Heart left ventricle (tissue), 16 donors: ENCODE measurements around the gene ZNF124. TPM values are rescaled to one million over a fixed set of nuclear protein-coding genes. Genes with fewer than 3 reads are reported as not detected.

Experiments used
- ATAC-seq, 4 donors: fragments of 200-7000 bp; cut with Tn5 transposase; one replicate each; pipeline ENCODE4 v1.9.1; 2020 to 2022; ENCODE audit warnings: moderate library complexity in 4 of 4, mild to moderate bottlenecking in 3 of 4, moderate number of reproducible peaks in 1 of 4
- DNase-seq, 5 donors: peaks; one replicate each; pipeline ENCODE4 v3.0.0-alpha.2; 2020
- H3K27ac ChIP-seq, 12 donors: fragments of 200-600 bp; sonication (generic) in 4 of 12; one replicate each; pipeline versions ENCODE4 v1.5.0 to v1.8.0; 2016 to 2022; ENCODE audit warnings: mild to moderate bottlenecking in 2 of 12
- H3K27me3 ChIP-seq, 9 donors: fragments of 200-600 bp; sonication (generic) in 2 of 9; one replicate each; pipeline versions ENCODE4 v1.5.1 to v1.8.0; 2016 to 2022; ENCODE audit warnings: mild to moderate bottlenecking in 3 of 9
- H3K36me3 ChIP-seq, 9 donors: fragments of 200-600 bp; sonication (generic) in 2 of 9; one replicate each; pipeline versions ENCODE4 v1.5.0 to v1.8.0; 2018 to 2022; ENCODE audit warnings: mild to moderate bottlenecking in 2 of 9
- H3K4me1 ChIP-seq, 12 donors: fragments of 200-600 bp; sonication (generic) in 4 of 12; one replicate each; pipeline versions ENCODE4 v1.5.0 to v1.8.0; 2016 to 2022; ENCODE audit warnings: mild to moderate bottlenecking in 3 of 12
- H3K4me3 ChIP-seq, 12 donors: fragments of 200-600 bp; sonication (generic) in 4 of 12; one replicate each; pipeline versions ENCODE4 v1.5.0 to v1.8.0; 2017 to 2022; ENCODE audit warnings: mild to moderate bottlenecking in 9 of 12, moderate library complexity in 4 of 12
- H3K9me3 ChIP-seq, 12 donors: fragments of 200-600 bp; sonication (generic) in 4 of 12; one replicate each; pipeline versions ENCODE4 v1.5.0 to v1.8.0; 2016 to 2022; ENCODE audit warnings: mild to moderate bottlenecking in 1 of 12
- CTCF ChIP-seq, 12 donors: fragments of 200-600 bp; sonication (generic) in 4 of 12; IDR thresholded peaks; one replicate each; pipeline versions ENCODE4 v1.5.0 to v1.8.0; 2018 to 2022; ENCODE audit warnings: antibody characterized with exemption in 12 of 12, mild to moderate bottlenecking in 5 of 12
- POLR2A ChIP-seq, 2 donors: fragments of 450-650 bp; IDR thresholded peaks; one replicate each; pipeline ENCODE4 v1.6.1; 2017; ENCODE audit warnings: antibody characterized with exemption in 2 of 2, mild to moderate bottlenecking in 2 of 2, moderate library complexity in 2 of 2
- WGBS, 4 donors: extraction: QIAGEN DNeasy Blood & Tissue Kit in 2 of 4; methylation state at CpG; one replicate each; pipeline versions ENCODE4 v1.1.5 to v1.1.7; 2013 to 2018; 5-methylcytosine and 5-hydroxymethylcytosine counted together
- intact Hi-C, 10 donors: fragments of 100-400 bp; cut with DNase I; formaldehyde crosslinking; loops; one replicate each; pipeline versions ENCODE4 v1.11.1 to v1.14.2; 2022
- microRNA-seq, 4 donors: library from miRNA; unstranded; fragments of <30 nt; microRNA quantifications; one replicate each; pipeline versions ENCODE4 to v1.2.0, GENCODE V29; 2017 to 2020
- polyA plus RNA-seq, 2 donors: library from polyadenylated mRNA; stranded (reverse); fragments of 200-250 nt; gene quantifications; one replicate each; pipeline ENCODE4 v1.2.3, GENCODE V29; 2013
- total RNA-seq, 9 donors: library from RNA; depleted of rRNA in 2 of 9; stranded (reverse); fragments of >200 nt in 2 of 9; fragmentation: NEBNext Ultra II Directional in 3 of 9; extraction: Animal tissue kit (Norgen Biotek cat#: 25700) in 3 of 9; gene quantifications; one replicate each; pipeline versions ENCODE4 v1.1.0 to v1.2.4, GENCODE V29; 2016 to 2023
- donor health status: ischemic (EF 13 %, LVEDD 7.1; RV severe dilation, severe dysfunction).
- donor health status: healthy with polysubstance abuse.
- donor health status: DM: no; HTN: yes; CAD: no.
- donor health status: DM: no; HTN: no; CAD: no.
- donor health status: ischemic (EF 25% LVEDD 6.9; RV normal size, moderate dysfunction).
- donor health status: ischemic (EF 25% LVEDD 5.7; RV mildly dilated, moderate dysfunction).
- donor health status: healthy.
- donor health status: DM: yes; HTN: yes; CAD: no.
- donor health status: ischemic (EF 35%, LVEDD 5.7; RV mildly dilated, moderate dysfunction).
- donor health status: nonischemic (EF 11% LVEDD 7.7; RV severe dilation, severe dysfunction).
- donor health status: DM: yes; HTN: yes; CAD: no.
- donor health status: PGD.
- donor health status: ischemic (EF 29% LVEDD 5.4; RV normal size, mild dysfunction).
- donor health status: nonischemic (EF 23%, LVEDD 6.1; RV moderate dilation, normal function).

Gene ZNF124
- total and polyA plus RNA-seq, 11 donors = 0.30 to 13.8 (median 9.9) TPM

GRCh38 chr1:247107694-247108093 is 64.1 kb downstream of the ZNF124 start:
- WGBS, 4 donors = 79 to 86% (median 83%) methylated on average over 7 of the region's 7 CpGs

GRCh38 chr1:247105966-247106365 is 65.9 kb downstream of the ZNF124 start:
- Histone ChIP-seq H3K27me3 (peaks cover 0 to 5% (median 0%) of the 10 kb centered on the region in 9 donors), H3K4me3 (no peak overlapping the region), H3K4me1 (peaks cover 0 to 24% (median 20%) of the 10 kb centered on the region in 12 donors), H3K9me3 (peaks cover 0 to 23% (median 8%) of the 10 kb centered on the region in 12 donors), H3K27ac (no peak overlapping the region), H3K36me3 (peaks cover 0 to 12% (median 11%) of the 10 kb centered on the region in 9 donors)
- TF ChIP-seq CTCF (IDR thresholded peaks at IDR 0.05) = no peak
- TF ChIP-seq POLR2A (IDR thresholded peaks at IDR 0.05) = no peak
- no peak for ATAC-seq
- no peak for DNase-seq
- intact Hi-C loops = loop anchor here in 3 of 10 donors (2.0 to 10.0 kb wide), 3 partner anchors 27 to 171 kb away; partner anchors contain the start of genes ZNF670 (in 2 of the 3) and AHCTF1 (in 1 of the 3)
- WGBS, 4 donors = 89 to 94% (median 92%) methylated on average over 15 of the region's 15 CpGs

More at GRCh38 chr1:247107694-247108093, 64.1 kb downstream of the ZNF124 start:
- DNase-seq = no peak
- Histone ChIP-seq H3K4me3 (no peak overlapping the region), H3K27ac (no peak overlapping the region), H3K36me3 (no peaks in the 10 kb centered on the region), H3K27me3 (peaks cover 0 to 16% (median 0%) of the 10 kb centered on the region in 9 donors), H3K4me1 (peaks cover 0 to 34% (median 23%) of the 10 kb centered on the region in 12 donors), H3K9me3 (peaks cover 0 to 6% (median 0%) of the 10 kb centered on the region in 12 donors)
- intact Hi-C loops = loop anchor here in 2 of 10 donors (10.0 kb wide), 2 partner anchors 107 to 173 kb away; partner anchors contain the start of gene AHCTF1 (in 1 of the 2)
- ATAC-seq = no peak
- TF ChIP-seq POLR2A (IDR thresholded peaks at IDR 0.05) = no peak
- TF ChIP-seq CTCF (IDR thresholded peaks at IDR 0.05) = no peak

Small RNAs within 50 kb of the gene (microRNA-seq; reads per million reads assigned to microRNA genes)
- 0 reads per million in 4 donors for gene MIR3916

Other genes starting within 250 kb of the ZNF124 start
- gene AHCTF1, start 240.1 kb downstream of the ZNF124 start, total RNA-seq = 10 to 100 TPM; 17.9 to 39.7 (median 19.9) TPM
- gene AHCTF1, start 240.1 kb downstream of the ZNF124 start, polyA plus RNA-seq = 1 to 10 TPM; 6.3 to 8.8 TPM
- gene ZNF695, start 164.0 kb downstream of the ZNF124 start, total RNA-seq = under 1 TPM in 2 of 9 donors, not detected in 7; 0.06 to 0.53 TPM
- gene ZNF695, start 164.0 kb downstream of the ZNF124 start, polyA plus RNA-seq = not detected
- 1 to 10 TPM in 5 of 9 donors, under 1 TPM in 4; 0.60 to 3.6 (median 1.0) TPM for gene ZNF670, start 93.2 kb downstream of the ZNF124 start, total RNA-seq
- 1 to 10 TPM in 1 of 2 donors, under 1 TPM in 1; 0.46 to 1.6 TPM for gene ZNF670, start 93.2 kb downstream of the ZNF124 start, polyA plus RNA-seq
- 1 to 10 TPM; 1.5 to 5.4 (median 3.2) TPM for gene ZNF669, start 67.7 kb downstream of the ZNF124 start, total RNA-seq
- 1 to 10 TPM; 2.4 to 3.2 TPM for gene ZNF669, start 67.7 kb downstream of the ZNF124 start, polyA plus RNA-seq
- not detected for gene VN1R5, start 84.1 kb upstream of the ZNF124 start, total RNA-seq
- not detected for gene VN1R5, start 84.1 kb upstream of the ZNF124 start, polyA plus RNA-seq
- gene ZNF496, start 159.8 kb upstream of the ZNF124 start, total RNA-seq = 10 to 100 TPM; 13.2 to 37.9 (median 16.5) TPM
- gene ZNF496, start 159.8 kb upstream of the ZNF124 start, polyA plus RNA-seq = 10 to 100 TPM in 1 of 2 donors, 1 to 10 TPM in 1; 6.2 to 10.9 TPM
- 1 to 10 TPM in 3 of 9 donors, under 1 TPM in 6; 0.40 to 8.3 (median 0.60) TPM for gene NLRP3, start 244.2 kb upstream of the ZNF124 start, total RNA-seq
- gene NLRP3, start 244.2 kb upstream of the ZNF124 start, polyA plus RNA-seq = under 1 TPM; 0.19 to 0.64 TPM